Measurements from ENCODE around the gene LRRC3.

LRRC3 gene

DNA sequence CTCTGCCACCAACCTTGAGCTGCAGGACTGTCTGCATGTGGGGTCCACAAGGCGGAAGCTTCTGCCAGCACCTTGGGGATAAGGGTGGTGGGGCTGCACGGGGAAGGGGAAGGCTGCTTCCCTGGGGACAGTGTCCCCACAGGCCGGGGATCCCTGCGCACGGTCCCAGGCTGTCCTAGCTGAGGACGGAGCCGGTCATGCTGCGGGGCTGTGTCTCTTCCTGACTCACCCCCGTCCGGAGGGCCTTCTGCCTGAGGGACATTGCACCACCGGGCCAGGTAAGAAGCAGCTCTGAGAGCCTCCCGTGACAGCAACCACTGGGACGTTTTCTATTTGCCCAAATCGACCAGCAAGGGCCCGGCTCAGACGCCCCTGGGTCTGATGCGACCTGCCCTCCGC, 54.8 kb downstream of the LRRC3 start:
- FAIRE-seq = no peak

GRCh38 chr21:44510508-44511218, 55.4 kb downstream of the LRRC3 start:
- DNase-seq (ENCODE audit: low spot score) (no peak), FAIRE-seq (no peak)

More for the DNA sequence above, 54.8 kb downstream of the LRRC3 start:
- DNase-seq (ENCODE audit: low spot score) = no peak

GRCh38 chr21:44511219-44511937, 56.1 kb downstream of the LRRC3 start:
- DNase-seq (ENCODE audit: low spot score) (no peak), FAIRE-seq (no peak)
